NCI-H2081 treated with DMSO at 0.1 percent for 48 hours (cell line): ENCODE results near the gene GPBP1.
"Not testable (repeated sequence)": the region's sequence is repeated elsewhere in the genome, so short reads cannot be mapped to it uniquely, and the experiment has no call there.

ENCODE experiments used
- DNase-seq: peaks from one replicate; lab custom pipeline; 2025; lab: John Stamatoyannopoulos, UW

GPBP1 gene, protein sequence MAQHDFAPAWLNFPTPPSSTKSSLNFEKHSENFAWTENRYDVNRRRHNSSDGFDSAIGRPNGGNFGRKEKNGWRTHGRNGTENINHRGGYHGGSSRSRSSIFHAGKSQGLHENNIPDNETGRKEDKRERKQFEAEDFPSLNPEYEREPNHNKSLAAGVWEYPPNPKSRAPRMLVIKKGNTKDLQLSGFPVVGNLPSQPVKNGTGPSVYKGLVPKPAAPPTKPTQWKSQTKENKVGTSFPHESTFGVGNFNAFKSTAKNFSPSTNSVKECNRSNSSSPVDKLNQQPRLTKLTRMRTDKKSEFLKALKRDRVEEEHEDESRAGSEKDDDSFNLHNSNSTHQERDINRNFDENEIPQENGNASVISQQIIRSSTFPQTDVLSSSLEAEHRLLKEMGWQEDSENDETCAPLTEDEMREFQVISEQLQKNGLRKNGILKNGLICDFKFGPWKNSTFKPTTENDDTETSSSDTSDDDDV

DNA sequence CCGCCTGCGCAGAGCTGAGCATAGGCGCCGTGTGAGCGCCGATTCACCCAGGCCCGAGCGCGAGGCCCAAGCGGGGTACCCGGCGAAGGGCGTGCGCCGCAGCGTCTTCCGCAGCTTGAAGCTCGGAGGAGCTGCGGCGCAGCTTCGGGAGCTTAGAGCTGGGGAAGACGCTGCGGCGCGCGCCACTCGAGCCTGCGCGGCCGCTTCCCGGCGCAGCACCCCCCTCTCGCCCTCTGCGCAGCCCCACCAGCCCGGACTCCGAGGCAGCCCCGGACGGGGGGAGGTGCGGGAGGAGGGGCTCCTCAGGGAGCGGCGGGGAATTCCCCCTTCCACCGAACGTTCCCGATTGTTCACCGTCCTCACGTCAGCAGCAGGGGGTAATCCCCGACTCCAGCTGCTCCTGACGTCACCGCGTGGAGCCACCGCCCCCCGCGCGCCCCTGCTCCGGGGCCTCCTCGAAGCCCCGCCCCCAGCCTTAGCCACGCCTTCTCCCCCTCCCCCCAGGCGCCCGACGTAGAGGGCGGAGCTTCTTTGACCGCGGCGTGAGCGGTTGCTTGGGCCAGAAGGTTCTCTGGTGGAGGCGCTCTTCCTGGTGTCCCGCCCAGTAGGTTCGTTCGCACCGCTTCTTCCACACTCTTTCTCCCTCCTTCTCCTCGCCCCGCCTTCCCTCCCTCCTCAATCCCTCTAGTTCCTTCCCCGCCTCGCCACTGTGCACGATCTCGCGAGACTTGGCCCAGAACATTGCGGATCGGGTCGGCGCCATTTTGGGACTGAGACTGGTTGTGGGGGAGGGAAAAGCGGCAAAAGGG lies at the start of gene GPBP1:
TSS of gene GPBP1 (plus strand) at position 741 of the 809 bp plus-strand sequence. CDS start 40,072 bp downstream, outside the sequence.
- DNase-seq = peak; percentile 81

DNA sequence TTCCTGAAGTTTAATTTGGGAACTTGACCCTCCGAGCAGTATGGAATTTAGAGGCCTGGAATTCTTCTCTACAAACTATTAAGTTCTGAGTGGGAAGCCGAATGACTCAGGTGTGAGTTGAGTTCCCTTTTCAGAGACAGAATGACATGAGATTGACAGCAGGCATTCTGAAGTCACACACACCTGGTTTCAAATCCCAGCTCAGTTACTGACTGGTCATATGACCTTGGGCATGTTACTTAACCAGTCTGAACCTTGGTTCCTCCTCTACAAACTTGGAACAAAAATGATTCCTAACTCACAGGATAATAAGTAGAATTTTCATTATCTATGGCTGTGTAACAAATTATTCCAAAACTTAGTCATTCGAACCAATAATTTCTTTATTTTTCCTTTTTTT lies 45.5 kb upstream of the GPBP1 start:
- no peak for DNase-seq

DNA sequence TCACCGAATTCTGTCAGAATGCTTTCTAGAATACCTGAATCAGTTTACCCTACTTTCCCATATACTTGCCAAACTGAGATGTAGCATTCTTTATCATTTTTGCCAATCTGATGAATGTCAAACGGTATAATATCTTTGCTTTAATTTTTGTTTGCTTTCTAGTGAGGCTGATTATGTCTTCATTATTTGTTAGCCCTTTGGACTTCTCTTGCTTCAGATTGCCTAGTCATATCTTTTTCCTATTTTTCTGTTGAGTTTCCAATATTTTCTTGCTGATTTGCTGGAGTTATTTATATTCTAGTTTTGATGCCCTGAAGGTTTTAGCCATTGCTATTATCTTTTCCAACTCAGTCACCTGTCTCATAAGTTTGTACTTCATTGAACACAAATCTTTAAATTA lies 40.3 kb upstream of the GPBP1 start:
- DNase-seq = no peak

DNA sequence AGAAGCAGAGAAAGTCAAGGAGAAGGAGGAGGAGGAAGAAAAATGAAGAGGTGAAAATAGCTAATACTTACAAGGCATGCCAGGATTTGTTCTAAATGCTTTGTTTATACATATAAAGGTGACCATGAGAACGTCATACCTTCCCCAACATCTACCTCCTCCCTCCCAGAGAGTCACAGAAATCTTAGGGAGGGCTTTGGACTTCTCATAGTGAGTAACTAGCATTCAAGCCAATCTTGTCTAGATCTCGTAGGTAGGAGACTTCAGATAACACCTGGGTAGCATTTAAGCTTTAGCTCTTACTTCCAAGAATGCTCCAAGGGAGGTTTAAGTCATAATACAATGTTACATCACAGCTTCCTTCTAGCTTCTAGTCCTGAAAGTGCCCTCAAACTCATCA lies 36.5 kb upstream of the GPBP1 start:
- DNase-seq = no peak

DNA sequence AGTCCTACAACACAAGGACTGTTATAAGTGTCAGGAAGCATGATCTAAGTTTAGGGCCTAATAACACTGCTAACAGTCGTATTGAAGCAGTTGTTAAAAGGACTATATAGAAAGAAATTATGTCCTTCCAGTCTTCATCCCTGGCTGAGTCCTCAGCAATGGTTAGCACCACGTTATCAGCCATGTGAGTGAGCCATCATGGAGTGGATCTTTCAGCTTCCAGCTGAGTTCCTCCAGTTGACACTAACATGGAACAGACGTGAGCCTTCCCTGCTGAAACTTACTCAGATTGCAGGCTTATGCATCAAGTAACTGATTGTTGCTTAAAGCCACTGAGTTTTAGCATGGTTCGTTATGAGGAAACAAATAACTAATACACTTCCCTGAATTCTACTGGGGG lies 21.5 kb upstream of the GPBP1 start:
- no peak for DNase-seq

DNA sequence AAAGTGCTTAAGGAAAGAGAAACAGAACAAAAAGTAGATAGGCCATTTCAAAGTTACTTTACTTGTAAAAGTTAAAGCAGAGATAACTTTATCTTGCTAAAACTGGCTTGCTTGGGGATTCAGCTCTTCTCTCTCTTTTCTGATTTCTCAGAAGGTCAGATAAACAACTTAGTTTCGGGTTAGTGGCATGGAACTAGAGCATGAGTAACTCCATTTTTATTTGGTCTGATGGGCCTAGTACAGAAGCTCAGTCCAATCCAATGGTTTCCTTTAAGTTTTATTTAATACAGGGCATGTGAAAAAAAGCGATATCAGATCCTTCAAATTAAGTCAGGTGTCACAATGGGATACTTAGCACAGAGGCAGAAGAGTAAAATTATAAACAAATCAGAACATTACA lies 18.8 kb upstream of the GPBP1 start:
- DNase-seq = no peak

DNA sequence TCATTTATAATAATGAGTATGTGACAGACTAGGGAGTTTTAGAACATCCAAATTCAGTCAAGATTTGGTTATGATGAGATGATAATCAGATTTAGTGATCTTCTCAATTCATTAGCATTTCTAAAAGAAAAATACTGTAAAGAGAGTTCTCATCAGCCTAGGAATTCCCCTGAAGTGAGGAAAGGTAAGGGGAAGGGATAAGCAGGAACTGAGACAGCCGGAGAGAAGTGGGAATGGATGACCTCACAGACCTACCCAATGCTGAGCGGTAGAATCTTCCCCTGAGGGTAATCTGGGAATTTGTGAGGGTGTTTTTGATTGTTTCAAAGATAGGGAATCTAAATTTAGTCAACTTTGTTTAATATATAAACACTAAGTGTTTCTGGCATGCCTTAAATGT lies 16.7 kb upstream of the GPBP1 start:
- DNase-seq = no peak

DNA sequence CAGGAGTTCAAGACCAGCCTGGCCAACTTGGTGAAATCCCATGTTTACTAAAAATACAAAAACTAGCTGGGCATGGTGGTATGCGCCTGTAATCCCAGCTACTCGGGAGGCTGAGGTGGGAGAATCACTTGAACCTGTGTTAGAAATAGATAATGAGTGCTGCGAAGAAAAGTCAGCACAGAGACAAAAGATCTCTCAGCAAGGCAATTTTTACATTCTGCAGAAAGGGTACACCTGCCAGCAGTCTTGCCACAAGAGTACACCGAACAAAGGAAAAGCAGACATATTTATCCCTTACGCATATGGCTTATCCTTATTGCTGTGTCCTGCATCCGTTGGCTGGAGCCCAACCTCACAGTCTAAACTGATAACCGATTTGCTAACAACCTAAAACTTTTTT lies 16.2 kb upstream of the GPBP1 start:
- no peak for DNase-seq

DNA sequence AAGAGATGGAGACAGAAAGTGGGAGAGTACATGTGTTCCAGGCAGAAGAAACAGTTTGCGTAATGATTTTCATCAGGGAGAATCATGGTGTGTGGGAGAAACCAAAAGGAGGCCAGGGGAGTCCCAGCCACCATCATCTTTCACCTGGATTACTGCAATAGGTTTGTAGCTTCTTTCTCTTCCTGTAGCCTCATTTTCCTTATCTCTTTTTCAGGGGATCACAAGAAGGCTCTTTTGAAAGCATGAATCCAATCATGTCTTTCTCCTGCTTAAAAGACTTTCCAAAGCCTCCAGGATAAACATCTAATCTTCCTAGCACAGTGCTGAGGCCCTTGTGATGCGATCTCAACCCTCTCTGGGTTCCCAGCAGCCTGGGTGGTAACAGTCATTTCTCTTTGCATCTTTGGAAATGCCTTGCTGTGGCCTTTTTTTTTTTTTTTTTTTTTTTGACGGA lies 10.3 kb upstream of the GPBP1 start:
- DNase-seq = no peak

DNA sequence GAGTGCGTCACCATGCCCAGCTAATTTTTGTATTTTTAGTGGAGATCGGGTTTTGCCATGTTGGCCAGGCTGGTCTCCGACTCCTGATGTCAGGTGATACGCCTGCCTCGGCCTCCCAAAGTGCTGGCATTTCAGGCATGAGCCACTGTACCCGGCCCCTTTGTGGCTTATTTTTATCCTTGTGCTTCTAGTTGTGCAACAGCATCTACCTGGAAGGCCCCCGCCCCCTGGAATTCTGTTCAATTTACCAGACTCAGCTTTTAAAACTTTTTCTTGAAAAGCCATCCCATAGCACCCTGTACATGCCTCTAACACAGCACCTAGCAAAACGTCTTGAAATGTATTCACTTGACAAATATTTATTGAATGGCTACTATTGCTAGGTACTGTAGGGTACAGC lies 9.7 kb upstream of the GPBP1 start:
- DNase-seq = no peak

DNA sequence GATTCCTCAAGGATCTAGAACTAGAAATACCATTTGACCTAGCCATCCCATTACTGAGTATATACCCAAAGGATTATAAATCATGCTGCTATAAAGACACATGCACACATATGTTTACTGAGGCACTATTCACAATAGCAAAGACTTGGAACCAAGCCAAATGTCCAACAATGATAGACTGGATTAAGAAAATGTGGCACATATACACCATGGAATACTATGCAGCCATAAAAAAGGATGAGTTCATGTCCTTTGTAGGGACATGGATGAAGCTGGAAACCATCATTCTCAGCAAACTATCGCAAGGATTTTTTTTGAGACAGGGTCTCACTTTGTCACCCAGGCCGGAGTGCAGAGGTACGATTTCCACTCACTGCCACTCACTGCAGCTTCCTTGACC lies 8.7 kb upstream of the GPBP1 start:
- not testable (repeated sequence) for DNase-seq

DNA sequence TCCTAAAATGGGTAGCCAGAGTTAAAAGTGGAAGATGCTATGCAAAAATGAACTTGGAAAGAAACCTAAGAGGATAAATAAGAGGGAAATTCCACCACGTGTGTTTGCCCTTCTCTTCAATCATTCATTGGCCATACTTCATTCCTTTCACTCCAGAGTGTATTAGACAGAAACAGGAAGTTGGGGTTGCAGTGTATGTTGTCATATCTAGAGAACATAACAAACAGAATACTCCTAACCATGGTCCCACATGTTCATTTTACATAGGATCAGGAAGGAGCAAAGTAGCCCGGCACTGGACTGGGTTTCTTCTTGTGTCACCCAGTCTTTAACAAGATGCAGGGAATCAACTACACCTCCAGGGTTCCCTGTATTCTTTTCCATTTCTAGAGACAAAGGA lies 7.6 kb upstream of the GPBP1 start:
- DNase-seq = no peak

DNA sequence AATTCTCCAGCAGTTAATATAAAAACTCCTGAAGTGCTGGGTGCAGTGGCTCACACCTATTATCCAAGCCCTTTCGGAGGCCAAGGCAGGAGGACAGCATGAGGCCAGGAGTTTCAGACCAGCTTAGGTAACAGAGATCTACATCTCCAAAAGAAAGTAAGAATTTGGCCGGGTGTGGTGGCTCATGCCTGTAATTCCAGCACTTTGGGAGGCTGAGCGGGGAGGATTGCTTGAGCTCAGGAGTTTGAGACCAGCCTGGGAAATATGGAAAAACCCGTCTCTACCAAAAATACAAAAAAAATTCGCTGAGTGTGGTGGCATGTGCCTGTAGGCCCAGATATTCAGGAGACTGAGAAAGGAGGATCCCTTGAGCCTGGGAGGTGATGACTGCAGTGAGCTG lies 6.7 kb upstream of the GPBP1 start:
- no peak for DNase-seq

DNA sequence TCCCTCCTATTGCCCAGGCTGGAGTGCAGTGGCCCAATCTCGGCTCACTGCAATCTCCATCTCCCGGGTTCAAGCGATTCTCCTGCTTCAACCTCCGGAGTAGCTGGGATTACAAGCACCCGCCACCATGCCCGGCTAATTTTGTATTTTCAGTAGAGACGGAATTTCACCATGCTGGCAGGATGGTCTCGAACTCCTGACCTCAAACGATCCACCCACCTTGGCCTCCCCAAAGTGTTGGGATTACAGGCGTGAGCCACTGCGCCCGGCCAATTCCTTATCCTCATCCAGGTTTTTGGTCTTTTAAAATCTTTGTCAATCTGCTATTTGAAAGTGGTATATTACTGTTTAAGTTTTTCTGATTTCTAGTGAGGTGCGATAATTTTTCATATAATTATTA lies 3.7 kb upstream of the GPBP1 start:
- DNase-seq = not testable (repeated sequence)

DNA sequence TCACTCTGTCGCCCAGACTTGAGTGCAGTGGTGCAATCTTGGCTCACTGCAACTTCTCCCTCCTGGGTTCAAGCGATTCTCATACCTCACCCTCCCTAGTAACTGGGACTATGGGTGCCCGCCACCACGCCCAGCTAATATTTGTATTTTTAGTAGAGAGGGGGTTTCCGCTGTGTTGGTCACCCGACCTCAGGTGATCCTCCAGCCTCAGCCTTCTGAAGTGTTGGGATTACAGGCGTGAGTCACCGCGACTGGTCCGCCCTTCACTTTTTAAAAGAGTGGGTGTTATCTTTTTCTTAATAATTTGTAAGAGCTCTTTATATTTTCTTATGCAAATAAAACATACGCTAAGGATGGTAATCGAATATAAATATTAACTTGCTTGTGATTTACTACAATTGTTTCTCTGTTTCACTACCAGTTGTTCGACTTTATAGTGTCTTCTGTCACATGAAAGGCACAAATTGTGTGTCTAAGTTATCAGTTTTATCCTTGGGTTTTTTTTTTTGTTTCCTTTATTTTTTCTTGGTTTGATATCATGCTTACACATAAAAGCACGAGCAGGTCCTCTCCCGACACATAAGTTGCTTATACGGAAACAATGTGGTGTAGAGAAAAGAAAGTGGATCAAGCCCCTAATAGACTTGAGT lies 1.9 kb upstream of the GPBP1 start:
- DNase-seq = no peak

DNA sequence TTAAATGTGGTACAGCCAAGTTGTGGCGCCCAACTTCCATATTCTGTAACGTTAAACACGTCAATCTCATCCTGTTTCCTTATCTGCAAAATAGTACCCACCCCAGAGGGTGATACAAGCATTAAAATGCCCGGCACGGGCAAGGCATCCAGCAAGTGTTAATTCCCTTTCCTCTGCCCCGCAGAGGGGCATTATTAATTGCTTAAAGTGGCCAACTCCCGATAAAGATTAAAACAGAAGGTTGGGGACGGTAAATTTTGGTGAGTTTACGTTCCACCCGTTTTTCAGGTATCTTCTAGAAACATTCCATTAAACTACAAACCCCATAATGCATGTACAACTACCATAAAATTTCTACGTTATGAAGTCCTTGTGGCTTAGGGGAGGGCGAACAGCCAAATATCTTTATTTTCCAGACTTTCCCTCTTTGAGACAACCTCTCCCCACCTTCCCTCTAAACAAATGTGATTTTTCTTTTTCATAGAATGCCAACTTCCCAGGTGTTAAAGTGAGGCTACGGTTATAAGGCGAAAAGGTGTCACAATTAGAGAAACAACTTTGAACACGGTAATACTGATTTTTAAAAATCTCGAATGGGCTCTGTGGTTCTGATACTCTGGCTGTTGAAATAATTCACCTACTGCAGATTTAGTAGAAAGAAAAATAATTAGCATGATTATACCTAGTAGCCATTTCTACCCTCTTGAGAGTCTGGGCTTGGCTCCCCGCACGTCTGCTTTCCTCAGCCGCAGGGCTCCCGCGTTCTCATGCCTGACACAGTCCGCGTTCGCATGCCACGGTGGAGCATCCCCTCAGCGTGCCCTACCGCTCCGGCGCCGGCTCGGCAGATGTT lies 1.2 kb upstream of the GPBP1 start:
- DNase-seq = no peak

DNA sequence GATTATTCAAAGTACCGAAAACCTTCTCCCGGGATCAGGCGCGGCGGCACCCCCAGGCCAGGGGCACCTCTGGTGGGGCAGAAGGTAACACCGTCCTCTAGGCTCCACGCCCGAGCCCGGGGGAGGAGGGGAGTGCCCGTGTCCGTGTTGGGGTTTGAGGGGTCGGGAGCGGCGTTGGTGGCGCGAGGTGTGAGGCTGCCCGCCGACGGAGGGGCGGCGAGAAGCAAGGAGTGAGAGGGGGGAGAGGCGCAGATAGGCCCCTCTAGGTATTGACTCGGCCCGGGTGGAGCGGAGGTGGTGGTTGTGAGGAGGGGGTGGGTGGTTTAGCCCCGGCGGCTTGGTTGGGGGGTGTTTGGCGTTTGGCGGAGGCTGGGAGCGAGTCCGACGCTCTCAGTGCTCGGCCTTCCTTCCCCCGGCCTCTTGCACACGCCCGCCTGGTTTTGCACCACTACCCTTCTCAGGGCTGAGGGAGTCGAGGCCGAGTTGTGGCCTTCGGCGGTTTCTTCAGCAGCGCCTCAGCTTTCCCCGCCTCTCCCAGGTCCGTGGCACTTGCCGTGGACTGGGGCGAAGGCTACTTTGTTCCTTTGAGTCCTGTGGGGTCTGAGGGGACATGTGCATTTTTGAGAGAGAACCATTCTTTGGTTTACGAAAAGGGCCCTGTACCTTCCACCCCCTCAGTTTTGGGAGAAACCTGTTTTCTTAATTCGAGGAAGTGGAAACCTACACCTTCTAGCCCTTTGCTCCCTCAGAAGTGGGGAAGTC lies 450 bp downstream of the GPBP1 start:
- no peak for DNase-seq

DNA sequence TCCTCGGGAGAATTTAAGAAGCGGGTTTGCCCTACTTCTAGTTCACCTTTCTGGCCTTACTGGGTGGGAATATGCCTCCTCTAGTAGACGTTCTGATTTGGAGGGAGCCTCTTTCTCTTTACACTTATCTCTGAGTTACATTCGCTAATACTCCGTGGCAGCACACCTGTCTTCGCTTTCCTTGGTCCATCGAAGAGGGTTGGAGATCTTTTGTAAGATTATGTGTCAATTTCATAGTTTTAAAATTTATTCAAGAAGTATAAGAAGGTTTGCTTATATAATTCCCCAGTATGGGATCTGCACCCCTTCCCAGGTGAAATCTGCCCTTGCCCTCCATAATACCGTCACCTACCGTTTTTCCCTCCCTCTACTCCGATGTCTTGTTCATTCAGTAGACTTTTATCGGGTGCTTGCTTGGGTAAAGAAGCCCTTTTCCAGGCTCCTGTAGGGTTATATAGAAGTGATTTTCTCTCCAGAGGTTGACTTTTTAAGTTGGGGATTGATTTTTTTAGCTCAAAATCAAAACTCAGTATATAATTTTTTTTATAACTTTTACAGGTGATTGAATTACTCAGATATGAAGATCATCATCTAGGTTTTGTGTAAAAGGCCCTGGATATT lies 1.1 kb downstream of the GPBP1 start:
- no peak for DNase-seq

DNA sequence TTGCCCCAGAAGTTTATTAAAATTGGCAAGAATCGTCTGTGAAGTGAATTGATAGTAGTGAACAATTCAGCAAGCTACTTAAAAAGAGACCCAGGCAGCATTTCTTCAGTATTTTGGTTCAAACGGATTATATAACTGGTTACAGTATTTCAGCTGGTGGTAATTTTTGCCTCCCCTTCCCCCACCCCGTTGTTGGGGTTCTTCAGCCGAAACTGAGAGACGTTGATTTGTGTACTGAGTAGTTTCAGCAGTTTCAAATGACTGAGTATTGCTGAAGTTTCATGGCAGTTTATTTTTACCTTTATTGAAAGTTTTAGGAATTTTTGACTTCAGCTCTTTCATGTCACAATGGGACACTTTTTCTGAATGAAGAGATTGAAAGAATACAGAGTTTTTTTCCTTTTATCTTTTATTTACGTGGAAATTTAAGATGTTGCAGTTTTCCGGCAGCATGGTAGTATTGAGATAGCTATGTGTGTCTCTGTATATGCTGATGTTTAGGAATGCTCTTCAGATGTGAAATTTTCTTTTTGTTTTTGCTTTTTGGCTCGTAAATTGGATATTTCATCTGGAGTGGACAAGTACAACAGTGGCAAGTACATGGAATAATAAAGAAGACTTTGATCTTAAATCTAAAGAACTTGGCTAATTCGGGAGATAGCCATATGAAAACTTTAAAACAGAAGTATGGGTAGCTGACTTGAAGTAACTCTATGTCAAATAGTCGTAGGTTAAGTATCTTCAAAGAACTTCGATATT lies 1.9 kb downstream of the GPBP1 start:
- DNase-seq = no peak
